T-cell (primary cell): ENCODE measurements around the gene ZNRF3. TPM values are rescaled to one million over a fixed set of nuclear protein-coding genes. Genes with fewer than 3 reads are reported as not detected.

Source experiments
- ATAC-seq, 4 experiments: fragments of 200-7000 bp in 3 of 4; fragments of 150-1000 bp in 1 of 4; cut with Tn5 transposase; replicated peaks in 1 of 4; 1 replicate in 3 of 4; 2 replicates in 1 of 4; pipeline ENCODE4 v1.10.0; 2021; ENCODE audit warnings: moderate library complexity in 3 of 4, mild to moderate bottlenecking in 2 of 4, moderate number of reproducible peaks in 1 of 4
- CTCF ChIA-PET, 2 donors: fragments of 300-600 bp; sonication (Branson Sonifier 250); formaldehyde crosslinking; loops; one replicate each; lab custom pipeline; 2022; ENCODE audit warnings: antibody characterized with exemption in 2 of 2; lab: Charles Lee
- POLR2A ChIA-PET, 2 donors: fragments of 300-600 bp; sonication (Branson Sonifier 250); formaldehyde crosslinking; loops; one replicate each; lab custom pipeline; 2022; ENCODE audit warnings: antibody characterized with exemption in 2 of 2; lab: Charles Lee
- DNase-seq, 35 experiments: peaks; one replicate each; pipeline versions ENCODE4 v3.0.0 to v3.0.0-alpha.2; 2013 to 2023
- H3K27ac ChIP-seq: one replicate; pipeline ENCODE4 v1.5.1; 2013; ENCODE audit warnings: low read length
- H3K27me3 ChIP-seq, 2 experiments: replicated peaks in 1 of 2; 1 replicate in 1 of 2; 2 replicates in 1 of 2; pipeline versions ENCODE4 v1.6.1 to v1.7.0; 2013; ENCODE audit warnings: low read length in 1 of 2, mixed read lengths in 1 of 2; ENCODE audit not compliant: control insufficient read depth in 2 of 2, insufficient read depth in 2 of 2; ENCODE audit errors: extremely low read depth in 1 of 2
- H3K36me3 ChIP-seq, 2 donors: 1 replicate in 1 of 2; 2 replicates in 1 of 2; pipeline versions ENCODE4 v1.6.1 to v1.7.0; 2013; ENCODE audit warnings: low read length in 1 of 2; ENCODE audit not compliant: control insufficient read depth in 2 of 2, insufficient read depth in 1 of 2; ENCODE audit errors: extremely low read depth in 1 of 2
- H3K4me1 ChIP-seq, 2 experiments: 1 replicate in 1 of 2; 2 replicates in 1 of 2; pipeline versions ENCODE4 v1.6.1 to v1.7.0; 2013; ENCODE audit warnings: low read length in 2 of 2, mixed read lengths in 1 of 2; ENCODE audit not compliant: insufficient read depth in 2 of 2, control insufficient read depth in 1 of 2; ENCODE audit errors: extremely low read depth in 1 of 2
- H3K4me3 ChIP-seq, 2 donors: 1 replicate in 1 of 2; 2 replicates in 1 of 2; pipeline versions ENCODE4 v1.5.1 to v1.7.0; 2013; ENCODE audit warnings: mild to moderate bottlenecking in 2 of 2, low read length in 1 of 2, moderate library complexity in 1 of 2; ENCODE audit not compliant: control insufficient read depth in 1 of 2; ENCODE audit errors: extremely low read depth in 1 of 2
- H3K9me3 ChIP-seq: 2 replicates; pipeline ENCODE4 v1.7.0; 2013
- H3K27ac Mint-ChIP-seq, 2 donors: one replicate each; pipeline ENCODE4 v1.8.0; 2020 to 2021; ENCODE audit warnings: mild to moderate bottlenecking in 2 of 2, mixed read lengths in 2 of 2
- H3K27me3 Mint-ChIP-seq, 2 donors: one replicate each; pipeline ENCODE4 v1.8.0; 2021 to 2022; ENCODE audit warnings: mixed read lengths in 2 of 2
- H3K36me3 Mint-ChIP-seq: one replicate; pipeline ENCODE4 v1.8.0; 2021; ENCODE audit warnings: mixed read lengths
- H3K4me1 Mint-ChIP-seq, 3 donors: one replicate each; pipeline ENCODE4 v1.8.0; 2020 to 2022; ENCODE audit warnings: mixed read lengths in 3 of 3, mild to moderate bottlenecking in 1 of 3
- H3K4me3 Mint-ChIP-seq, 3 donors: one replicate each; pipeline ENCODE4 v1.8.0; 2020 to 2022; ENCODE audit warnings: mild to moderate bottlenecking in 3 of 3, mixed read lengths in 3 of 3, moderate library complexity in 3 of 3
- H3K9me3 Mint-ChIP-seq, 3 donors: one replicate each; pipeline ENCODE4 v1.8.0; 2020 to 2022; ENCODE audit warnings: mixed read lengths in 3 of 3
- WGBS: methylation state at CpG from one replicate; pipeline ENCODE4 v1.1.5; 2013; ENCODE audit warnings: missing lambda C conversion rate; ENCODE audit not compliant: insufficient coverage; 5-methylcytosine and 5-hydroxymethylcytosine counted together
- total RNA-seq, 35 experiments: library from RNA in 6 of 35; stranded (reverse) in 6 of 35; fragments of 120-200 nt in 1 of 35; gene quantifications; one replicate each; pipeline versions ENCODE4 v1.2.1 to v1.2.4 and lab custom pipeline; 2013 to 2026

The ZNRF3 gene
- total RNA-seq, 5 donors from 2014 or later (not counting 1 experiment from before 2014, with no cell fraction given): 0.70 to 2.1 (median 1.1) TPM

DNA sequence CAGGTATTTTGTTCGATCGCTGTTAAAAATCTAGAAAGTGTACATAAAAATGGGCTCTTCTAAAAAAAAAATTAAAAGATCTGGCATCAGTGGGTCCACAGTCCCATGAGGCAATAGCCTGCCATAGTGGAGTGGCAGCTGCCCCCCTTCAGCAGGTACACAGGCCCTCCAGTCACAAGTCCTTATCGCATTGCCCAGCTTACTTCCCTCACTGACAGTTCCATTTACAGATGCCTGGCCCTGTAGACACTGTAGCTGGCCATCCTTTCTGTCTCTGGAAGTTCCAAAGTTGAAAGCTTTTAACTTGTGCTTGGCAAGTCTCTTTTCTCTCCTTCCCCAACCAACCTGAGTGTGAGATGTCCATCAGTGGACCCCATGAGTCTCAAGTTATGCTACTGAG is 11.4 kb downstream of the ZNRF3 start:
- Mint-ChIP-seq H3K36me3 (no peaks in the 10 kb centered on the region), H3K27ac (no peak overlapping the region), H3K27me3 (peaks cover 0 to 4% of the 10 kb centered on the region in 2 donors), H3K9me3 (no peaks in the 10 kb centered on the region), H3K4me3 (no peak overlapping the region), H3K4me1 (peaks cover 12 to 18% (median 15%) of the 10 kb centered on the region in 3 donors)
- peaks cover 0 to 6% of the 10 kb centered on the region in 2 experiments for H3K4me1 ChIP-seq
- ChIA-PET CTCF (no interaction called here), POLR2A (no interaction called here)
- no peak overlapping the region for H3K4me3 ChIP-seq
- 94% methylated on average over 3 of the region's 3 CpGs for WGBS
- DNase-seq (no peak), ATAC-seq (no peak)
- H3K9me3 ChIP-seq: no peaks in the 10 kb centered on the region
- H3K27ac ChIP-seq: no peak overlapping the region
- H3K36me3 ChIP-seq: no peaks in the 10 kb centered on the region
- H3K27me3 ChIP-seq: peaks cover 0 to 20% of the 10 kb centered on the region in 2 experiments

DNA sequence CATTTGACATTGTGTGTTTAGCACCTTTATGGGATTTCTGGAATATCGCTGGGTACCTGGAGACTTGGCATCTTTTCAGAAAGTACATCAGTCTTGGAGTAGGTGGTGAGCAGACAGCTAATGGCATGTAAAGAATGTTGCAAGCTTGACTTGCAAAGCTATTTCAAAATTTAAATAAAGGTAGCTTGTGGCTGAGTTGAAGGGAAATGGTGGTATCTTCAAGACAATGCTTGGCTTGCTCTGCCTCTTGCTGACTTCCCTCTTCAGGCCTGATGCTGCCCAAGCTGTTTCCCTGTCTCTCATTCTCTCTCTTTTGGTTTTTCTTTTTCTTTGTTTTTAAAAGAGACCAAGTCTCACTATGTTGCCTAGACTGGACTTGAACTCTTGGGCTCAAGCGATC is 13.2 kb downstream of the ZNRF3 start:
- no peaks in the 10 kb centered on the region for H3K9me3 Mint-ChIP-seq
- CTCF ChIA-PET: no interaction called here
- no peaks in the 10 kb centered on the region for H3K27me3 Mint-ChIP-seq
- H3K27ac ChIP-seq: no peak overlapping the region
- peaks cover 17 to 24% (median 17%) of the 10 kb centered on the region in 3 donors for H3K4me1 Mint-ChIP-seq
- H3K4me3 ChIP-seq: no peak overlapping the region
- DNase-seq (no peak), ATAC-seq (no peak)
- no peak overlapping the region for H3K27ac Mint-ChIP-seq
- H3K36me3 ChIP-seq: no peaks in the 10 kb centered on the region
- POLR2A ChIA-PET: no interaction called here
- H3K36me3 Mint-ChIP-seq: no peaks in the 10 kb centered on the region
- peaks cover 0 to 17% of the 10 kb centered on the region in 2 experiments for H3K27me3 ChIP-seq
- H3K4me3 Mint-ChIP-seq: no peak overlapping the region
- WGBS: 100% methylated on average over 1 of the region's 2 CpGs
- H3K9me3 ChIP-seq: no peaks in the 10 kb centered on the region
- H3K4me1 ChIP-seq: peaks cover 0 to 6% of the 10 kb centered on the region in 2 experiments

DNA sequence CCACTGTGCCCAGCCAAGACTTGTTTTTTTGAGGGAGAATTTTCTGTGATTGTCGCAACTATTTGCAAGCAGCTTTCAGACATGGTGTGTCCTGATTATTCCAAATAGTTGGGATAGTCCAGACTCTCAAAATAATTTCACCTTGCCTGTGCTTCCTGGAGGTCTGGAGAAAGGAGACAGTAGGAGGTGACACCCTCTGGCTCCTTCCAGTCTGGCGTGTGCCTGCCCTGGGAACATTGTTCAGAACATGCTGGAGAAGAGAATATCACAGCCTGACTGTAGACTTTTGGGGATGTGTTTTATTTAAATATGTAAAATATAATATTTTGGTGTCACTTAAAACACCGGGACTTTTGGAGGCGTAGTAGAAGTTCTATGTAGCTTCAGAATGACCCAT is 14.9 kb downstream of the ZNRF3 start:
- ChIA-PET POLR2A (no interaction called here), CTCF (no interaction called here)
- Mint-ChIP-seq H3K4me3 (no peak overlapping the region), H3K9me3 (no peaks in the 10 kb centered on the region), H3K4me1 (peaks cover 17 to 22% (median 17%) of the 10 kb centered on the region in 3 donors), H3K27me3 (no peaks in the 10 kb centered on the region), H3K27ac (no peak overlapping the region), H3K36me3 (no peaks in the 10 kb centered on the region)
- Histone ChIP-seq H3K4me1 (peaks cover 0 to 6% of the 10 kb centered on the region in 2 experiments), H3K9me3 (no peaks in the 10 kb centered on the region), H3K27me3 (peaks cover 0 to 25% of the 10 kb centered on the region in 2 experiments), H3K4me3 (no peak overlapping the region), H3K27ac (no peak overlapping the region), H3K36me3 (no peaks in the 10 kb centered on the region)
- WGBS: no CpG with 5 or more reads among the region's 4 CpGs
- no peak for DNase-seq
- no peak for ATAC-seq

DNA sequence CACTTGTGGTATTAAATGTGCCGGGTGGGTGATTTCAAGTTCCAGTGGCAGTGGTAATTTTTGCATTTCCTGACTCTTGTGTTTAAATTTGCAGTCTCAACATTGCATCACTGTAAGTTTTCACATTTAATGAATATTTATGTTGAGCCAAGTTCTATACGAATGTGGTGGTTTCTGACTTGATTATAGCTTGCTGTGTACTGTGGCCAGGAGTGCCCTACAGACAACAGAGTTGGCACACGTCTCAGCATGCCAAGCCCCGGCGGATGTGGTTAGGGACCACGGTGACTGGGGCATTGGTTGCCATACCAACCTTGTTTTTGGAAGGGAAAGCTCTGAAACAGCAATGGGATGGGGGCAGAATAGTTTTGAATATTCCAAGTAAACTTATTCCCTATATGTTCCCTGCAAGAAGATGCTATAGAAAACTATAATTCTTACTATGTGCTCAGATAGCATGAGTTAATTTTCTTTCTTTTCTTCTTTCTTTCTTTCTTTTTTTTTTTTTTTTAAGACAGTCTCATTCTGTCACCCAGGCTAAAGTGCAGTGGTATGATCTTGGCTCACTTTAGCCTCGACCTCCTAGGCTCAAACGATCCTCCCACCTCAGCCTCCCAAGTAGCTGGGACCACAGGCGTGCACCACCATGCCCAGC is 16.0 kb downstream of the ZNRF3 start:
- Mint-ChIP-seq H3K4me3 (peak overlapping the region in 1 of 3 donors; percentile 15), H3K9me3 (no peaks in the 10 kb centered on the region), H3K36me3 (no peaks in the 10 kb centered on the region), H3K27me3 (peaks cover 0 to under 1% of the 10 kb centered on the region in 2 donors), H3K4me1 (peaks cover 17 to 22% (median 17%) of the 10 kb centered on the region in 3 donors), H3K27ac (no peak overlapping the region)
- no peak overlapping the region for H3K4me3 ChIP-seq
- no peak overlapping the region for H3K27ac ChIP-seq
- peaks cover 0 to 6% of the 10 kb centered on the region in 2 experiments for H3K4me1 ChIP-seq
- ATAC-seq (peak in 3 of 4 experiments; percentile 72 to 98 (median 93)), DNase-seq (peak in 32 of 35 experiments; percentile 18 to 60 (median 43))
- no peaks in the 10 kb centered on the region for H3K9me3 ChIP-seq
- H3K36me3 ChIP-seq: no peaks in the 10 kb centered on the region
- ChIA-PET POLR2A (no interaction called here), CTCF (no interaction called here)
- H3K27me3 ChIP-seq: peaks cover 0 to 26% of the 10 kb centered on the region in 2 experiments
- no CpG with 5 or more reads among the region's 9 CpGs for WGBS

DNA sequence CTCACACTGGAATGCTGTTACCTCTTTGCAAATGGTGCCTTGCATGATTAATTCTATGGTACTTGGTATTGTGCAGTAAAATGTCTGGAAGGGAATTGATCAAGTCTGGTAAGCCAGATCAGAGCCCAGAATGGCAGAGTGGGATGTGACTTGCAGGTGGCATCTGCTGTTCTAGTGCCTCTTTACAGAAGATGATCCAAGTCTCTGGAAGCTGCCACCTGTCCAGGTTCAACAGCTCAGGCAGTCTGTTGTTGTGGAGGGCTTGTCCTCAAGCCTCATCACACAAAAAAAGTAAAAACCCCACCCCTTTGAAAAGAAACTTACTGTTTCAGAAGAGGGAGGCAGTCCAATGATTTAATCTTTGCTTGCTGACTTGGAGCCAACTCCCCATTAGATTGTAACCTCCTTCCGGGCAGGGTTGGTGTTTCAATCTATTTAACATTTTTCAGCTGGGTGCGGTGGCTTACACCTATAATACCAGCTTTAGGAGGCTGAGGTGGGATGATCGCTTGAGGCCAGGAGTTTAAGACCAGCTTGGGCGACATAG is 17.1 kb downstream of the ZNRF3 start:
- Mint-ChIP-seq H3K9me3 (no peaks in the 10 kb centered on the region), H3K4me1 (peaks cover 17 to 22% (median 17%) of the 10 kb centered on the region in 3 donors), H3K4me3 (no peak overlapping the region), H3K27ac (no peak overlapping the region), H3K36me3 (no peaks in the 10 kb centered on the region), H3K27me3 (peaks cover 2 to 4% of the 10 kb centered on the region in 2 donors)
- H3K27me3 ChIP-seq: peaks cover 0 to 21% of the 10 kb centered on the region in 2 experiments
- no peak overlapping the region for H3K4me3 ChIP-seq
- ChIA-PET CTCF (no interaction called here), POLR2A (no interaction called here)
- ATAC-seq: no peak
- H3K9me3 ChIP-seq: no peaks in the 10 kb centered on the region
- H3K27ac ChIP-seq: no peak overlapping the region
- DNase-seq: no peak
- no peaks in the 10 kb centered on the region for H3K36me3 ChIP-seq
- WGBS: 100% methylated on average over 2 of the region's 4 CpGs
- H3K4me1 ChIP-seq: peaks cover 0 to 6% of the 10 kb centered on the region in 2 experiments

DNA sequence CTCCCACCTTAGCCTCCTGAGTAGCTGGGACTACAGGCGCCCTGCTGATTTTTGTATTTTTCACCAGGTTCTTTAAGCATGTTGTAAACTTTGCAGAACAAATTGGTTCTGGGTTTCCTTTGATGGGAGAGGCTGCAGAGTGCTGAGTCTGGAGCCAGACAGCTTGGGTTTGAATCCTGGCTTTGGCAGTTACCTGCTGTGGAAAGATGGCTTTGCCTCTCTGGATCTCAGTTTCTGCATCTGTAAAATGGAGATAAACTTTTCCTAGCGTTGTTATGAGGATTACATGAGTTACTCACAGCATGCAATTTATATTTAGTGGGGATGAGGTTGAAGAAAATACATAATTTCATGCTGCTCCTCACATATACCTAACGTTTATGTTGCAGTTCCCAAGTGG is 19.1 kb downstream of the ZNRF3 start:
- POLR2A ChIA-PET: no interaction called here
- Histone ChIP-seq H3K27me3 (peaks cover 0 to 21% of the 10 kb centered on the region in 2 experiments), H3K36me3 (no peaks in the 10 kb centered on the region), H3K4me3 (no peak overlapping the region), H3K9me3 (no peaks in the 10 kb centered on the region), H3K27ac (no peak overlapping the region), H3K4me1 (peaks cover 0 to 6% of the 10 kb centered on the region in 2 experiments)
- Mint-ChIP-seq H3K27ac (no peak overlapping the region), H3K4me1 (peaks cover 17 to 18% (median 17%) of the 10 kb centered on the region in 3 donors), H3K27me3 (peaks cover 2 to 4% of the 10 kb centered on the region in 2 donors), H3K36me3 (no peaks in the 10 kb centered on the region), H3K4me3 (no peak overlapping the region), H3K9me3 (no peaks in the 10 kb centered on the region)
- ATAC-seq (no peak), DNase-seq (no peak)
- CTCF ChIA-PET: no interaction called here
- 83% methylated on average over 1 of the region's 3 CpGs for WGBS
